Hepatic stellate cell (primary cell): ENCODE results near the gene ZYX.
A peak's percentile ranks its signal among the peaks of the same experiment; 100 is the strongest.

Experiments used
- DNase-seq: peaks from one replicate; pipeline ENCODE4 v3.0.0; 2011; ENCODE audit warnings: low spot score

ZYX gene

GRCh38 chr7:143380646-143381426, at the start of gene ZYX:
ZYX (plus strand) TSS chr7:143381345; CDS start chr7:143381572, 227 bp downstream.
- peak; percentile 98 for DNase-seq

DNA sequence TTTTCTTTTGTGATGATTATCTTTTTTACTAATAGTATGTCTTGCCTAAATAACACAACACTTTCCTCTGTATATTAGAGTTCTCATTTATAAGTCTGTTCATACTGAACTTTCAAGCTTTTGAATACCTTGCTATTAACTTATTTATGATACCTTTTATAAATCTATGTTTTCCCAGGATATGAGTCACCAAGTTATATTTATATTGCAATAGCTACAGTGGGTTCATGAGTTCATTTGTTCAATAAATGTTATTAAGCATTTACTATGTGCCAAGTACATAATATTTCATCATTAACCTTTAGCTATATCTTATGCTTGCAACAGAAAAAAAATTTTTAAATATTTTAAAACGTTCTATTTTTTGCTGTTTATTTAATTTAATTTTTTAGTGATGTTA, 46.9 kb upstream of the ZYX start:
- DNase-seq = no peak

DNA sequence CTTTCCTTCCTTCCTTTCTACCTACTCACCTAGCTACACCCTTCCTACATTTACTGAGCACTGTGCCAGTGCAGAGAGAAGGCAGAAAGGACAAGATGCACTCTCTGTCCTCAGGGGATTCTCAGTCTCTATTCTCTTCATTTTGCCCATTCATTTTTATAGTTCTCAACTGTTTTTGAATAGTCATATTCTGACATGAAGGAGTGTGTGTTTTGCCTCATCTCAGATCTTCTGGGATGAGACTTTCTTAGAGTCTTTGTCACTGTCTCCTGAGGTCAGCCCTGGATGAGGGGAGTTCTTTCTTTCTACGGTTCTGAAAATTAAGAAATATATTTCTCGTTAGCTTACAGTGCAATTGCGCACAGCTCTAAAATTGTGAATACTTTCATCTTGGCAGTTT, 43.9 kb upstream of the ZYX start:
- DNase-seq = no peak

DNA sequence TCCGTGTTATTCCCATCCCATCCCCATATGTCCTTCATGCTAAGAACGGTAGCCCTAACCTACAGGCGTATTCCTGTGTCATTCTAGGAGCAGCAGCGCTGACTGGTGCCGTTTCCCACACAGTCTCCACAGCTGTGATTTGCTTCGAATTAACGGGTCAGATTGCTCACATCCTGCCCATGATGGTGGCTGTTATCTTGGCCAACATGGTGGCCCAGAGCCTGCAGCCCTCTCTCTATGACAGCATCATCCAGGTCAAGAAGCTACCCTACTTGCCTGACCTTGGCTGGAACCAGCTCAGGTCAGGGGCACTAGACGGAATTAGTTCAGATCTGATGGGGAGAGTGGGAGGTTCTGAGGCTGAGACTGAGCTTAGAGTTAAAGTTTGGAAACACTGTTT, 39.3 kb upstream of the ZYX start:
- no peak for DNase-seq

GRCh38 chr7:143343596-143343995, 37.5 kb upstream of the ZYX start:
- no peak for DNase-seq

GRCh38 chr7:143345428-143345900, 35.7 kb upstream of the ZYX start:
- no peak for DNase-seq

DNA sequence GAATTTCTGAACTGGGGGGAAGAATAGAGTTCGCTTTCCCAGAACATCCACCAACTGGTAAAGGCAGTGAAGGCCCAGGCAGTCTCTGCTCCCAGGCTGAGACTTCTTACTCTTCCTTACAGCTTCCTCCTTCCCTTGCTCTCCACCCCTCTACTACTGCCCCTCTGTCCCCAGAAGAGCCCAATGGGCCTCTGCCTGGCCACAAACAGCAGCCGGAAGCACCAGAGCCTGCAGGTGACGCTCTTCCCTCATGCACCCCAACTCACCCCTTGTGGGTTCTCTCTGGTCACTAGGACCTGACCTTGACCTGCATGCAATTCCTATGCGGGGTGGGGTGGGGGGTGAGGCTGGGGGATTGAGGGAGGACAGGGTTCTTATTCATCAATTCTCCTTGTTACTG, 35.1 kb upstream of the ZYX start:
- DNase-seq = no peak

DNA sequence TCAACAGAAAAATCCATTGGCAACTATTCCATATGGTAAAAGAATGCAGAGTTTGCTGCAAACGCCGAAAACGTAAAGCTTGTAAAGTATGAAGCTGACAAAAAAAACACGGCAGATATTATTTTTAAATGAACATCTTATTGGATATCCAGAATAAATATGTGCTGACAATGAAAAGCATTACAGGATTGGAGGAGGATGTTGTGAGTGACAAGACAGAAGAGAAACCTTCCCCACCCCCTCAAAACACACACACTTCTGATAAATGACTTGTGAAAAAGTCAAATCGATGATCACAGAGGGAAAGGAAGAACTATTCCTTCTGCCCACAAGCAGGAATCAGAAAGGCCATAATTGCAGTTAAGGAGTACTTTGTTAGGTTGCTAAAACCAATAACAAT, 33.2 kb upstream of the ZYX start:
- DNase-seq = no peak

GRCh38 chr7:143351060-143351459, 30.1 kb upstream of the ZYX start:
- DNase-seq = no peak

DNA sequence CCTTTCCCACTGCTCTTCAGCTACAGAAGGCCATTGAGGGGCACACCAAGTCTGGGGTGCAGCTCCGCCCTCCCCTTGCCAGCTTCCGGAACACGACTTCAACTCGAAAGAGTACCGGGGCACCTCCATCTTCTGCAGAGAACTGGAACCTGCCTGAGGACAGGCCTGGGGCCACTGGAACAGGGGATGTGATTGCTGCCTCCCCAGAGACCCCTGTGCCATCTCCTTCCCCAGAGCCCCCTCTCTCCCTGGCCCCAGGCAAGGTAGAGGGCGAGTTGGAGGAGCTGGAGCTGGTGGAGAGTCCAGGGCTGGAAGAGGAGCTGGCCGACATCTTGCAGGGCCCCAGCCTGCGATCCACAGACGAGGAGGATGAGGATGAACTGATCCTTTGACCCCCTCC, 29.6 kb upstream of the ZYX start:
- DNase-seq = no peak

- no peak for DNase-seq
These were observed 28.6 kb upstream of the ZYX start for GRCh38 chr7:143352531-143353002.

GRCh38 chr7:143354376-143354775, 26.8 kb upstream of the ZYX start:
- DNase-seq = no peak

GRCh38 chr7:143354965-143355364, 26.2 kb upstream of the ZYX start:
- DNase-seq = no peak

DNA sequence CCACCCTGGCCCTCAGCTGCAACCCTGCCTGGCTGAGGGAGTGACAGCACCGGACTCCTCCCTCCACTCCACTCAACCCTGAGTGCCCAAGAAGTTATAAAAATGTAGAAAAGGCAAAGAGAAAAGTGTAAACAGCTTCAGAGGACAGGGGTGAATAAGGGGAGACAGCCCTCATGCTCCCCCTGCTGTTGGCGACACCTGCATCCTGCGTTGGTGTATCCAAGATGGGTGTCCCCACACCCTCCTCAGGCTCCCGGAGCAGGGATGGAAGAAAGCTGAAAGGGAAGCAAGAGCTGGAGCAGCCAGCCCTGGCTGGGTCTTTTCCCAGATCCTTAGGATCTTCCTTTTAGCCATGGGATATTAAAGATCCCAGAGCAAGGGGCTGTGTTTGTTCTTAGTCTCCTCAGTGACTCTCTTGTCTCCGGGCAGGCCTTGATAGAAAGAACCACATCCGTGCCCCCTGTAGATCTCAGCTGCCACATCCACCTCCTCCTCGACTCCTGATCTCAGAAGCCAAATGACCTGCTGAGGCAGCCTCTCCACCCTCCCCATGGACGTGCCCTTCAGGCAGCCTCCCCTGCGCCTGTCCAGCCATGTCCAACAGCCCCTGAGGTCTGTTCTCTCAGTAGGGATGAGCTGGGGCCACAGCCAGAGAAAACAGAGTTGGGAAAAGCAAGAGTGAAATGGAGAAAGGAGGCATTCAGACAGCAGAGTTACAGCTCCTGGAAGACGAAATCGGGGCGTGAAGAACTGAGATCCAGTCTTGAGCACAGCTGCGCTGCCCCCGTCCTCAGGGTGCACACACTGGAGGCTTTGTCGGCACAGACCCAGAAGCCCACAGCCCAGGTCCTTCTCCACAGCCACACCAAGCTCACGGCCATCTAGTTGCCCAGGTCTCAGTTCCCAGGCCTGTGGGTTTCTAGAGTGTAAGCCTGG, 25.4 kb upstream of the ZYX start:
- no peak for DNase-seq

GRCh38 chr7:143356414-143357050, 24.6 kb upstream of the ZYX start:
- no peak for DNase-seq

- no peak for DNase-seq
These were observed 22.5 kb upstream of the ZYX start for GRCh38 chr7:143358626-143359025.

- no peak for DNase-seq
These were observed 21.3 kb upstream of the ZYX start for GRCh38 chr7:143359771-143360353.

- DNase-seq = no peak
These were observed 20.2 kb upstream of the ZYX start for GRCh38 chr7:143360788-143361551.

DNA sequence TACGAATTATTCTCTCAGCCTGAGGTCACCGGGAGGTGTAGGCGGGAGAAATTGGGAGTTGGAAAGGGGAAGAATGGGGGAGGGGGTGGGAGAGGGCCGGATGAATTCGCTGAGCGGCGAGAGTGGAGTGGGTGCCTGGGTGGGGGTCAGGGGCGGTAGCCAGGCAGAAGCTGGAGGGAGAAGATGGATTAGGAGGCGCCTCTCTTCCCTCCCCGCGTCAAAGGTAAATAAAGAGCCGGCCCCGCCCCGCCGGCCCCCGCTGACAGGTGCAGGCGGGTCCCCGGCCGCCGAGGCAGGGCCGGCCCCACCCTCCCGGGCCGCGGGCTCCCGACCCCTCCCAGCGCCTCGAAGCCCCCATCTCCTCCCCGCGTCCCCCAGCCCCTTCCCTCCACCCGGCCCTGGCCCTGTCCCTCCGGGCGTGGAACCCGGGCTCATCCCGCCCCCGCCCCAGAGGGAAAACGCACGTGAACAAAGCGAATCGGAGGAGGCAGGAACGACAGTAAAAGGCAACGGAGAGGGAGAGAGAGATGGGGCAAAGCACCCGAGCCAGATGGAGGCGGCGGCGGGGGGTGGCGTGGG, 19.5 kb upstream of the ZYX start:
- no peak for DNase-seq

GRCh38 chr7:143362131-143363015, 18.8 kb upstream of the ZYX start, which contains the start of gene FAM131B:
FAM131B (minus strand) TSS chr7:143362713; CDS start chr7:143362603, 110 bp downstream.
- peak; percentile 57 for DNase-seq
